Right lobe of liver (tissue), 4 donors: ENCODE measurements around the gene EML6.

Experiments used
- CTCF ChIP-seq, 4 donors: fragments of 200-600 bp in 3 of 4; fragments of 450-650 bp in 1 of 4; IDR thresholded peaks; one replicate each; pipeline versions ENCODE4 v1.5.1 to v1.8.0; 2016 to 2022; ENCODE audit warnings: antibody characterized with exemption in 4 of 4, mild to moderate bottlenecking in 2 of 4
- POLR2A ChIP-seq: fragments of 450-650 bp; IDR thresholded peaks from one replicate; pipeline ENCODE4 v1.6.1; 2017; ENCODE audit warnings: antibody characterized with exemption, mild to moderate bottlenecking
- donor health status: DM: no; HTN: no; CAD: no.
- donor health status: DM: no; HTN: no; CAD: no.
- donor health status: DM: no; HTN: yes; CAD: no.

- no peak for TF ChIP-seq CTCF (IDR thresholded peaks at IDR 0.05)
- no peak for TF ChIP-seq POLR2A
Observed at GRCh38 chr2:54906716-54907115, 183.3 kb downstream of the EML6 start.
